HG03442 (cell line): ENCODE data around the gene TCF4.

Experiments
- ATAC-seq: cut with Tn5 transposase; IDR thresholded peaks from one replicate; pipeline ENCODE4 v1.9.1; 2021; ENCODE audit warnings: mild to moderate bottlenecking, moderate library complexity; ENCODE audit not compliant: unreplicated experiment

TCF4 gene

DNA sequence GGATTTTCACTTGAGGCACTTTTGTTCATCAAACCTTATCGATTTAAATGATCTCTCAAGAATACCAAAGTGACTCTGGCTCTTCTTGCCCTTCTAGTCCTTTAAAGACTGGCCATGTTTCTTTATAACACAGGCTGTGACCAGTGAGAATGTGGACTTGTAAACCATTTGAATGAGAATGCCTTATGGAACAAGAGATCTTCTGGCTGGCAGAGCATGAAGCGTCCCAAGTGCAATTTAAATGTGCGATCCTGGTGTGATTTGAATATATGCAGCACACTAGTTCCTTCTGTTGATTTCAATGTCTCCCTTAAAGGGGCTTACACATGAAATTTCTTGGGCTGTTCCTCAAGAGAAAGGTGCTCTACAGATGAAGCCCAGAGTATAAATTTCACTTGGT, 366.4 kb downstream of the TCF4 start:
- no peak for ATAC-seq

DNA sequence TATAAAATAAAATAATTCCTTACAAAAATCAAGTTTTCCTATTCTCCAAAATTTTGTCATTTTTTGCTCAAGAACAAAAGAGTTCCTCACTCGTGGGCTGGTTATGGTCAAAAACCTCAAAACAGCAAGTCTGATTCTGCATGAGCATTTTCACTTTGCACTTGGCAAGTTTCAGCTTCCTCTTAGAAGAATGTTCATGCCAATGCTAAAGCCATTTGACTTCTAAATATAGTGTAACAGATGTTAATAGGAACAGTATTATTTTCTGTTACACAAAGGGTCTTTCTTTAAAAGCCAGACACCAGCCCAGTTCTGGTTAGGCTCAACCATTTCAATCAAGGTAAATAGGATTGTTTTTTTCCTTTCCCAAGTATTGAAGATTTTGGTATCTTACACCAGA, 367.5 kb downstream of the TCF4 start:
- peak; percentile 75 for ATAC-seq

DNA sequence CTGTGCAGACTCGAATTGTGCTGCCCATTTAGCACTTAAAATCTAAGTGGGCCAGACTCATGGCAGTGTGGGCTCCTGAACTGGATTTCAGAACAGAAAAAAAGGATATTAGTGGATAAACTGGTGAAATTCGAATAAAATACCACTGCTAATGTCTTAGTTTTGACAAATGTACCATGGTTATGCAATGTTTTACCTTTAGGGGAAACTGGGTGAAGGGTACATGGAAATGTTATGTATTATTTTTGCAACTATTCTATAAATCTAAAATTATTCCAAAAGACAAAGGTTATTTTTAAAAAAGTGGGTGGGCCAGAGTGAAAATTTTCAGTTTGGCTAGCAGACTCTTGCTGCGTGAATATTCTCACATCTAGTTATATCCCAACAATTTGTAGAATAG, 368.2 kb downstream of the TCF4 start:
- no peak for ATAC-seq

GRCh38 chr18:55219059-55219458, 368.9 kb downstream of the TCF4 start:
- ATAC-seq = no peak

DNA sequence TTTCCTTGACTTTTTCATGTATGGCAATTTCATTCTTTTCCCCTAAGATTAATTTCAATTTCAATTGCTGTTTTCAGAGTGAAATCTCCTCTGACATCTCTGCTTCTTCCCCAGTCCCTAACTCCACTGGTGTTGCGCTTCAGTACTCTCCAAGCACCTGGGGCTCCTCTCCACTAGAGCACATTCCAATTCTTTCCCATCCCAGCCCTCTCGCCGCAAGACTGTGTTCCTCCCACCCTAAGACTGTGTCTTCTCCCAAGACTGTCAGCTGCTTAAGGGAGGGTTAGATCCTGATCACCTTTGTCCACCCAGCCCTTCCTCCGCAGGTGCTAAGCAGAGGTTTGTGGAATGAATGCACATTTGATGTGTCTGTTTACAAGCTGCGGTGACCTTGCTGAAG, 373.0 kb downstream of the TCF4 start:
- no peak for ATAC-seq

DNA sequence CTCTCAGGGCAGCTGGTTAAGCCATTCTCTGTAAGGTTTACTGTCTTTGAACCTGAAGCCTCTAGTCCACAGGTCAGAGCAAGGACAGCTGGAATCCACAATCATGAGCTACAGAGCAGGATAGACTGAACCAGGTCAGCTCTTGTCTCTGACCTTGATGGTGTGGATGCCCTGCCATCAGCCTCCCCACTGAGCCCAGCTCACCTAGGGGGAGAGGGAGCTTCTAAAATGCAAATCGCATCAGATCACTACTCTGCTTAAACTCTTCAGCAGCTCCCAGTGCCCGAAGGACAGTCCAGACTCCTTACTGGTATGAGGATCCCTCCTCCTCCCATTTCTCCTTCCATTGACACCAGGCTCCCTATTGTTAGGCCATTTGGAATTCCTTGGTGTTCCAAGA, 373.5 kb downstream of the TCF4 start:
- ATAC-seq = no peak

GRCh38 chr18:55213586-55213985, 374.4 kb downstream of the TCF4 start:
- no peak for ATAC-seq

- no peak for ATAC-seq
Measured at GRCh38 chr18:55206927-55207326, 381.1 kb downstream of the TCF4 start.

DNA sequence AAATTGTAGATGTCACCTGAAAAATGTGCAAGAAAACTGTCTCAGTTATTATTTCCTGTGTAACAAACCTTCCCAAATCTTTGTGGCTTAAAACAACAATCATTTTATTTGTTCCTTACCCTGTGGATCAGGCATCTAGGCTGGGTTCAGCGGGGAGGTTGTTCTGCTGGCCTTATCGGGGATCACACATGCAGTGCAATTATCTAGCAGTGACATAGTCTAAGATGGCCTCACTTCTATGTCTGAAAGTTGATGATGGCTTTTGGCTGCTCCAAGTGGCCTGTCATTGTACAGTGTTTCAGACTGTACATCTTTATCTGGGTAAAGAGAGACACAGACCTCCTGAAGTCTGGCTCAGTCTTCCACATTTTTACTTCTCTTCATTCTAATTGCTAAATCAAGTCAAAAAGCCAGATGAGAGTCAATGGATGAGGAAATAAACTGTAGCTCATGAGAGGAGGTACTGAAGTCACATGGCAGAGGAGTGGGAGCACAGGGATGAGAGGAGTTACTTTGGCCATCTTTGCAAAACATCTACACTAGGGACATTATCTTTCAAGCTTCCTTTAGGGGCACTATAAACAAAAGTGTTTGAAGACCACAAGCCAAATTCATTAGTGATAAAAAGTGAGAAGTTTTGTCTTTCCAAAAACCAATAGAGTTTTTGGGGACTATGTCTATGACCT, 385.6 kb downstream of the TCF4 start:
- no peak for ATAC-seq

- ATAC-seq = no peak
Measured at GRCh38 chr18:55199291-55199963, 388.6 kb downstream of the TCF4 start.

DNA sequence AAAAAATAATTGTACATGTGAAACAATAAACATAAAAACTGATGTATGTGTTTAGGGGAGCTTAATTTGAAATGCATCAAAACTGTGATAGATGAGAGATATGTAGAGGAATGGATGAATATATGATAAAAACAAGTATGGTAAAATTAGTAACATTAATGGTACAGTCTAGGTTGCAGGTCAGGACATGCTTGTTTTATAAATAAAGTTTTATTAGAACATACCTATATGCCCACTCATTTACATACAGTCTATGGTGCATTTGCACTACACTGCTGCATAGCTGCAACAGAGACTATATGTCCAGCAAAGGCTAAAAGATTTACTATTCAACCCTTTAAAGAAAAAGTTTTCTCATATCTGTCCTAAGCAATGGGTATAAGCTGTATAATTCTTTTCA, 392.1 kb downstream of the TCF4 start:
- no peak for ATAC-seq

DNA sequence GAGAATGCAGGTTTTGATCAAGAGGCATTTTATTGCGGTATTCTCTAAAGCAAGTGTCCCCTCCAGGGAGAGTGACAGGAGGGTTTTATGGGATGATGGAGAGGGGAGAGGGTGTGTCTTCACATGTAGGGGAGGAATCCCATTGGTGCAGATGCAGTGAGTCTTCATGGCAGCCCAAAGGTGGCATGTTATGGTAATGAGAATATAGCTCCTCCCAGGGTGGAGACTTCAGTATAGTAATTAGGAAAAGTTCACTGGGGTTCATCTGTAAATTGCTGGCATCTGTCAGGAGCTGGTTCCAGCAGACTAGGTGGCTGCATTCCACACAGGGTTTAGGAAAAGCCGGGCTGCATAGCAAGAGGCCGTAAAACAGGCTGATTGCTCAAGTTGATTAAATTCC, 398.0 kb downstream of the TCF4 start:
- no peak for ATAC-seq

DNA sequence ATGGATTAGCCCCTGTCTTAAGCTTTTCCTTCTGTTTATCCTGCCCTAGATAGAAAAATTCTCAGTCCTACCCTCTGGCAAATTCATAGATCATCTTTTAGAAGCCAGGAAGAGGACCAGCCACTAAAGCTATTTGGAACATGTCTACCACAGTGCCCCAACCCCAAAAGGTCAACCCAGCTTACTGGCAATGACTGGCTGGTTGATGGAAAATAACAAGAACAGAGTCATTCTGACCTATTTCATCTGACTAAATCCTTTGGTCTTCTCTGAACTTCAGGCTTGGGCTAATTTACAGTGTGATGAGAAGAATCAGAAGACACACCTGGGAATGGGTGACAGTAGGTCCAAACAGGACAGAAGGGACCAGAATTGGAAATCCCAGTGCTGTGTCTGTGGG, 401.4 kb downstream of the TCF4 start:
- no peak for ATAC-seq

- ATAC-seq = no peak
Measured at GRCh38 chr18:55185391-55185790, 402.6 kb downstream of the TCF4 start.

GRCh38 chr18:55179835-55180234, 408.2 kb downstream of the TCF4 start:
- no peak for ATAC-seq

- ATAC-seq = no peak
Measured at GRCh38 chr18:55179425-55179824, 408.6 kb downstream of the TCF4 start.

GRCh38 chr18:55173291-55173690, 414.7 kb downstream of the TCF4 start:
- no peak for ATAC-seq
